Measurements from ENCODE around the gene CLCF1.
"Not testable (repeated sequence)": the region's sequence is repeated elsewhere in the genome, so short reads cannot be mapped to it uniquely, and the experiment has no call there.

Gene CLCF1

DNA sequence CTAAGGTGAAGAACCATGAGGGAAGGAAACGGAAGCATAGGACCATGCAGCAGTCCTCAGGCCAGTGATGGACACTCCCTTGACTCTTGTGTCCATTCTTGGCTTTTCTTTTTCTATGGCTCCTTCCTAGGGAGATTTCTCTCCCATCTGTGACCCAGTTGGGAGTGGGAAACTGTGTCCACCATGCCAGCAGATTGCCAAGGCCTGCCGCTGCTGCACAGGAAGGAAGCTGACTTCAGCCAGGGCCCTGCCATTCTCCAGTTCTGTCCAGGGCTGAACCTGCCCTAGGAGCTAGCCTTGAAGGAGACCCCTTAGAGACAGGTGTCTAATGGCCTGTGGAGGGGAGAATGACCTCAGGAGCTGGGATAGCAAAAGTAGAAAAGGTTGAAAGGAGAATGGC, 52.7 kb downstream of the CLCF1 start:
- Histone ChIP-seq H3K27me3 (ENCODE audit: low read depth, low read length) (no peaks in the 10 kb centered on the region), H3K4me3 (ENCODE audit: low read depth in 1 of 2, low read length in 2 of 2) (no peak overlapping the region), H3K27ac (ENCODE audit: low read length) (no peak overlapping the region), H3K4me1 (ENCODE audit: control insufficient read depth in 1 of 2, insufficient read depth in 2 of 2, low read length in 2 of 2) (peaks cover 0 to 21% of the 10 kb centered on the region in 2 donors), H3K9me3 (ENCODE audit: control insufficient read depth in 1 of 2, low read length in 2 of 2) (no peaks in the 10 kb centered on the region), H3K36me3 (ENCODE audit: control insufficient read depth in 1 of 2, insufficient read depth in 2 of 2, low read length in 2 of 2) (no peaks in the 10 kb centered on the region)

DNA sequence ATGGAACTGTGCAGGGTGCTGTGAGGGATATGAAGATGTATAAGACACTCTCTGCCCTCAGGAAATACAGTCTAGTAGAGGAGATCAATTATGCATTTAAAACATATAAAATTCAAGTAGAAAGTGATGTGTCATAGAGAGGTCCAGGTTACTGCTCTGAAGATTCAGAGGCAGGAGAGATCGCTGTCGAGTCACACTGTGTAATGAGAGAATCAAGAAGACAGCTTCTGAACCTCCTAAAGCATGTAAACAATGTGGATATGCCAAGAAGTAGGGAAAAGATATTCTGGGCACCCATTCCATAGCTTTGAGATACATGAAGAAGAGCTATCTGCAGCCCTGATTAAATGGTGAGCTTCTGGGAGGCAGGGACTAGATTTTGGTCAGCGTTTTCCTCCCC, 53.4 kb downstream of the CLCF1 start:
- no peak overlapping the region for H3K27ac ChIP-seq (ENCODE audit: low read length)
- H3K27me3 ChIP-seq (ENCODE audit: low read depth, low read length), result no peaks in the 10 kb centered on the region
- no peaks in the 10 kb centered on the region for H3K36me3 ChIP-seq (ENCODE audit: control insufficient read depth in 1 of 2, insufficient read depth in 2 of 2, low read length in 2 of 2)
- no peaks in the 10 kb centered on the region for H3K9me3 ChIP-seq (ENCODE audit: control insufficient read depth in 1 of 2, low read length in 2 of 2)
- no peak overlapping the region for H3K4me3 ChIP-seq (ENCODE audit: low read depth in 1 of 2, low read length in 2 of 2)
- peaks cover 0 to 21% of the 10 kb centered on the region in 2 donors for H3K4me1 ChIP-seq (ENCODE audit: control insufficient read depth in 1 of 2, insufficient read depth in 2 of 2, low read length in 2 of 2)

DNA sequence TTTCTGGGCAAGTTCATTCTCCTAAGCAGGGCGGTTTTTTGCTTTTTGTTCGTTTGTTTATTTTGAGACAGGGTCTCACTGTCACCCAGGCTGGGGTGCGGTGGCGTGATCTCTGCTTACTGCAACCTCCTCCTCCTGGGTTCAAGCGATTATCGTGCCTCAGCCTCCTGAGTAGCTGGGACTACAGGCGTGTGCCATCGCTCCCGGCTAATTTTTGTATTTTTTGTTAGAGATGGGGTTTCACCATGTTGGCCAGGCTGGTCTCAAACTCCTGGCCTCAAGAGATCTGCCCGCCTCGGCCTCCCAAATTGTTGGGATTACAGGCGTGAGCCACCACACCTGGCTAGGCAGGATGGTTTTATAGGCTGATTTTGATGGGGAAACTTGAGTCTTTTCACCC, 54.5 kb downstream of the CLCF1 start:
- H3K36me3 ChIP-seq (ENCODE audit: control insufficient read depth in 1 of 2, insufficient read depth in 2 of 2, low read length in 2 of 2); H3K27me3 ChIP-seq (ENCODE audit: low read depth, low read length); H3K9me3 ChIP-seq (ENCODE audit: control insufficient read depth in 1 of 2, low read length in 2 of 2); H3K27ac ChIP-seq (ENCODE audit: low read length): not testable (repeated sequence)
- Histone ChIP-seq H3K4me3 (ENCODE audit: low read depth in 1 of 2, low read length in 2 of 2) (peak overlapping the region; percentile 79 to 90), H3K4me1 (ENCODE audit: control insufficient read depth in 1 of 2, insufficient read depth in 2 of 2, low read length in 2 of 2) (peaks cover 0 to 21% of the 10 kb centered on the region in 2 donors)

DNA sequence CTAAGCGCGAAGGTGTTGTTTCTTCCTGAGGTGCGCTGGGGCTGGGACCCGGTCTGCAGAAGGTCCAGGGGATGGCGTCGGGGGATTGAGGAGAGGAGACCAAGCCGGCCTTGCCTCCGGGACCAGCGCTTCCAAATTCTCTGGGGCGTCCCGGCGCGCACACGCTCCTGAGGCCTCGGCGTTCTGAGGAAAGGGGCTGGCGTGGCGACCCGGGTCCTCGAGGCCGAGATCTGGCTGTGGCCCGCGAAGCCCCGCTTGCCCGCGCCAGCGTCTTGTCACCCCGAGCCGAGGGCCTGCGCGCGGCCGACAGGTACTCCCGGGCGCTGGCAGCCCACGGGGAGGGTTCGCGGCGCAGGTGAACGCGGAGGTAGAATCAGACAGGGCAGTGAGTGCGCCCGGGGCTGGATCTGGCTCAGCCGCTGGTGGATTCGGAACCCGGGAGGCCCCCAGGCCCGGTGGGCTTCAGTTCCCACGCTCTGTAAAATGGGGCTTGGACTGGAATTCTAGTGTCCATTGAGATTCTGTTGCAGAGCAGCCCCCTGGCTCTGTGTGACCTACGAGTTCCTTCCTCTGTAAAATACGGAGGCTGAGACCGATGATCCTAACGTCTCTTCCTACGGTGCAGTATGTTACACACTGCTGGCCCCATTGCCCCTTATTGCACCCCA, 55.4 kb downstream of the CLCF1 start:
- Histone ChIP-seq H3K27ac (ENCODE audit: low read length) (peak overlapping the region; percentile 83), H3K4me1 (ENCODE audit: control insufficient read depth in 1 of 2, insufficient read depth in 2 of 2, low read length in 2 of 2) (peaks cover 0 to 21% of the 10 kb centered on the region in 2 donors), H3K9me3 (ENCODE audit: control insufficient read depth in 1 of 2, low read length in 2 of 2) (no peaks in the 10 kb centered on the region), H3K36me3 (ENCODE audit: control insufficient read depth in 1 of 2, insufficient read depth in 2 of 2, low read length in 2 of 2) (no peaks in the 10 kb centered on the region), H3K4me3 (ENCODE audit: low read depth in 1 of 2, low read length in 2 of 2) (peak overlapping the region; percentile 79 to 90), H3K27me3 (ENCODE audit: low read depth, low read length) (no peaks in the 10 kb centered on the region)

DNA sequence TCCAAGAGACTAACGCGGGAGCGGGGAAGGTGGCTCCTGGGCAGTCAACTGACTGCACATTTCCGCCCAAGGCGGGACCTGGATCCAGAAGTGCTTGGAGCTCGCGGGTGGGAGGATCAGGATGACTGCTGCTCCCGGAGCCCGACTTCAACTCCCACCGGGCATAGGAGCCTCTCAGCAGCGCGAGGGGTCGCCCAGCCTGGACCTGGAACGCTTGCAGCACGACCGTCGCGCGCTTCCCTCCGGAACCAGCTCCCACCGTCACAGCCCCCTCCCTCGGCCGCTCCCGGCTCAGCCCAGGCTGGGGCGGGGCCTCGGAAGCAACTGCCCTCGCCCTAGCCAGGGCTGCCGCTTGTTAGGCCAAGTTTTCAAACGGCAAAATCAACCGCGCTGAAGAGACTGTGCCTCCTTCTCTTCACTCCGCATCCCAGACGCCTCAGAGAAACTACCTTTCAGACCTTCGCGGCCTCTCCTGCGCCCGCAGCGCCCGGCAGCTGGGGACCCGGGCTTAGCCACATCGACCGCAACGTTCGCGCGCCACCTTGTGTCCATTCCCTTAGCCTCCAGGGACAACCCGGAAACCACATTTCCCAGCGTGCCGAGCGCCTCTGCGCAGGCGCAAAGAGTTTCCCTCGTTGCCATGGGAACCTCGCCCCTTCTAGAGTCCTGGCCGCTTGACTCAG, 56.1 kb downstream of the CLCF1 start:
- H3K27me3 ChIP-seq (ENCODE audit: low read depth, low read length), result no peaks in the 10 kb centered on the region
- H3K36me3 ChIP-seq (ENCODE audit: control insufficient read depth in 1 of 2, insufficient read depth in 2 of 2, low read length in 2 of 2), result no peaks in the 10 kb centered on the region
- H3K4me3 ChIP-seq (ENCODE audit: low read depth in 1 of 2, low read length in 2 of 2), result peak overlapping the region; percentile 79 to 90
- peak overlapping the region; percentile 83 for H3K27ac ChIP-seq (ENCODE audit: low read length)
- no peaks in the 10 kb centered on the region for H3K9me3 ChIP-seq (ENCODE audit: control insufficient read depth in 1 of 2, low read length in 2 of 2)
- H3K4me1 ChIP-seq (ENCODE audit: control insufficient read depth in 1 of 2, insufficient read depth in 2 of 2, low read length in 2 of 2), result peaks cover 0 to 21% of the 10 kb centered on the region in 2 donors

DNA sequence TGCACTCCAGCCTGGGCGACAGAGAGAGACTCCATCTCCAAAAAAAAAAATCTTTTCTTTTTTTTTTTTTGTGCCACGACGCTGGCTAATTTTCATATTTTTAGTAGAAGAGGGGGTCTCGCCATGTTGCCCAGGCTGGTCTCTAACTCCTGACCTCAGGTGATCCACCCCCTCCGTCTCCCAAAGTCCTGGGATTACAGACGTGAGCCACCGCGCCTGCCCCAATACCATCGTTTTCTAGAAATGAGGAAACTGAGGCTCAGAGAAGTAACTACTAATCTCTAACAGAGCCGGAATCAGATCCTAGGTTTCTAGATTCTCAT, 56.6 kb downstream of the CLCF1 start:
- Histone ChIP-seq H3K9me3 (ENCODE audit: control insufficient read depth in 1 of 2, low read length in 2 of 2) (no peaks in the 10 kb centered on the region), H3K4me3 (ENCODE audit: low read depth in 1 of 2, low read length in 2 of 2) (peak overlapping the region; percentile 79 to 90), H3K27ac (ENCODE audit: low read length) (peak overlapping the region; percentile 83), H3K36me3 (ENCODE audit: control insufficient read depth in 1 of 2, insufficient read depth in 2 of 2, low read length in 2 of 2) (no peaks in the 10 kb centered on the region), H3K4me1 (ENCODE audit: control insufficient read depth in 1 of 2, insufficient read depth in 2 of 2, low read length in 2 of 2) (peaks cover 0 to 21% of the 10 kb centered on the region in 2 donors), H3K27me3 (ENCODE audit: low read depth, low read length) (no peaks in the 10 kb centered on the region)

DNA sequence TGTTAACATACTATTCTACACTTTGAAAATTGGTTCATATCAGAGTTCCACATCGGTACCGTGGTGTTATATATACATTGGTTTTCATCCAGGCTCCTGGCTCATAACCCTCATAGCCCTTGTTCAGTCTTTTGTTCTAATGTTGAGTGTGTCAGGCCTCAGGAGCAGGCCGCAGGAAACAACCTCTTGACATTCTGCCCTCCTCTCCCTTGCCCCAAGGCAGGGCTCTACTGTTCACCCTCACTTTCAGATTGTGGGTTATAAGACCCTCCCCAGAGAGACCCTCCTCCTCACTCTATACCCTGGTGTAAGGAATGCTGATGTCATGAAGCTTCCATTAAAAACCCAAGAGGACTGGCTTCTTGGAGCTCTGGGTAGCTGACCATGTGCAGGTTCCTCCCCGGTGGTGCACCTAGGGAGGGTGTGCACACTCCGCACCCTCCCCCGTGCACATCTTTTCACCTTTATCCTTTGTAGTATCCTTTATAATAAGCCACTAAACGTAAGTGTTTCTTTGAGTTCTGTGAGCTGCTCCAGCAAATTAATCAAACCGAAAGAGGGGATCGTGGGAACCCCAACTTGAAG, 58.0 kb downstream of the CLCF1 start:
- H3K27me3 ChIP-seq (ENCODE audit: low read depth, low read length), result no peaks in the 10 kb centered on the region
- no peaks in the 10 kb centered on the region for H3K9me3 ChIP-seq (ENCODE audit: control insufficient read depth in 1 of 2, low read length in 2 of 2)
- H3K27ac ChIP-seq (ENCODE audit: low read length), result no peak overlapping the region
- H3K4me3 ChIP-seq (ENCODE audit: low read depth in 1 of 2, low read length in 2 of 2), result no peak overlapping the region
- H3K36me3 ChIP-seq (ENCODE audit: control insufficient read depth in 1 of 2, insufficient read depth in 2 of 2, low read length in 2 of 2), result peaks cover 0 to 7% of the 10 kb centered on the region in 2 donors
- peaks cover 0 to 21% of the 10 kb centered on the region in 2 donors for H3K4me1 ChIP-seq (ENCODE audit: control insufficient read depth in 1 of 2, insufficient read depth in 2 of 2, low read length in 2 of 2)

DNA sequence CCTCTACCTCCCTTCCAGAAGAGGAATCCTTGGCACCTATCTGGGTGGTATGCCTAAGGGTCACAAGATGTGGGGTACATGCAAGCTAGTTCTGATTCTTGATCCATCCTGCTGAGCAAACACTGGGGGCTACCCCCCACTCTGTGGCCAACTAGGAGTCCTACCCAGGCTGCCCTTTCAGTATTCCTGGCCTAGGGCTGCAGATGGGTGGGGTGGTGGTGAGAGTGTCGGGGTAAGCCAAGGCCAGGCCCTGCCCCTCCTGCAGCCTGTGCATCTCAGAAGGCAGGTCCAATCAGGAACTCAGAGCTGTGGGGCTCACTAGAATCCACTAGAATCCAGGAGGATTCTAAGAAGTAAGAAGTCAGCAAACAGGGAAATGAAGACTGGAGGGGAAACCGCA, 59.2 kb downstream of the CLCF1 start:
- H3K27ac ChIP-seq (ENCODE audit: low read length), result no peak overlapping the region
- H3K4me1 ChIP-seq (ENCODE audit: control insufficient read depth in 1 of 2, insufficient read depth in 2 of 2, low read length in 2 of 2), result peaks cover 0 to 15% of the 10 kb centered on the region in 2 donors
- H3K9me3 ChIP-seq (ENCODE audit: control insufficient read depth in 1 of 2, low read length in 2 of 2), result no peaks in the 10 kb centered on the region
- no peaks in the 10 kb centered on the region for H3K27me3 ChIP-seq (ENCODE audit: low read depth, low read length)
- H3K36me3 ChIP-seq (ENCODE audit: control insufficient read depth in 1 of 2, insufficient read depth in 2 of 2, low read length in 2 of 2), result peaks cover 4 to 16% of the 10 kb centered on the region in 2 donors
- H3K4me3 ChIP-seq (ENCODE audit: low read depth in 1 of 2, low read length in 2 of 2), result no peak overlapping the region
